Heart left ventricle (tissue), 13 donors: Measurements from ENCODE around the gene CDC23.

Experiments
- CTCF ChIP-seq, 12 donors: fragments of 200-600 bp; sonication (generic) in 4 of 12; IDR thresholded peaks; one replicate each; pipeline versions ENCODE4 v1.5.0 to v1.8.0; 2018 to 2022; ENCODE audit warnings: antibody characterized with exemption in 12 of 12, mild to moderate bottlenecking in 5 of 12
- POLR2A ChIP-seq, 2 donors: fragments of 450-650 bp; IDR thresholded peaks; one replicate each; pipeline ENCODE4 v1.6.1; 2017; ENCODE audit warnings: antibody characterized with exemption in 2 of 2, mild to moderate bottlenecking in 2 of 2, moderate library complexity in 2 of 2
- donor health status: ischemic (EF 13 %, LVEDD 7.1; RV severe dilation, severe dysfunction).
- donor health status: DM: no; HTN: yes; CAD: no.
- donor health status: DM: no; HTN: no; CAD: no.
- donor health status: ischemic (EF 25% LVEDD 6.9; RV normal size, moderate dysfunction).
- donor health status: ischemic (EF 25% LVEDD 5.7; RV mildly dilated, moderate dysfunction).
- donor health status: ischemic (EF 35%, LVEDD 5.7; RV mildly dilated, moderate dysfunction).
- donor health status: nonischemic (EF 11% LVEDD 7.7; RV severe dilation, severe dysfunction).
- donor health status: DM: yes; HTN: yes; CAD: no.
- donor health status: PGD.
- donor health status: ischemic (EF 29% LVEDD 5.4; RV normal size, mild dysfunction).
- donor health status: nonischemic (EF 23%, LVEDD 6.1; RV moderate dilation, normal function).

- TF ChIP-seq POLR2A (IDR thresholded peaks at IDR 0.05): peak in 1 of 2 donors; percentile 44
- no peak for TF ChIP-seq CTCF (IDR thresholded peaks at IDR 0.05)
Measured at GRCh38 chr5:138178516-138179276, 34.4 kb downstream of the CDC23 start, which contains the start of the genes BRD8 and KIF20A.
